Measurements from ENCODE around the gene MAPKBP1. TPM values are rescaled to one million over a fixed set of nuclear protein-coding genes. Genes with fewer than 3 reads are reported as not detected.

MAPKBP1 gene
- total RNA-seq, 4 donors from 2014 or later: 18.2 to 54.6 (median 42.9) TPM

DNA sequence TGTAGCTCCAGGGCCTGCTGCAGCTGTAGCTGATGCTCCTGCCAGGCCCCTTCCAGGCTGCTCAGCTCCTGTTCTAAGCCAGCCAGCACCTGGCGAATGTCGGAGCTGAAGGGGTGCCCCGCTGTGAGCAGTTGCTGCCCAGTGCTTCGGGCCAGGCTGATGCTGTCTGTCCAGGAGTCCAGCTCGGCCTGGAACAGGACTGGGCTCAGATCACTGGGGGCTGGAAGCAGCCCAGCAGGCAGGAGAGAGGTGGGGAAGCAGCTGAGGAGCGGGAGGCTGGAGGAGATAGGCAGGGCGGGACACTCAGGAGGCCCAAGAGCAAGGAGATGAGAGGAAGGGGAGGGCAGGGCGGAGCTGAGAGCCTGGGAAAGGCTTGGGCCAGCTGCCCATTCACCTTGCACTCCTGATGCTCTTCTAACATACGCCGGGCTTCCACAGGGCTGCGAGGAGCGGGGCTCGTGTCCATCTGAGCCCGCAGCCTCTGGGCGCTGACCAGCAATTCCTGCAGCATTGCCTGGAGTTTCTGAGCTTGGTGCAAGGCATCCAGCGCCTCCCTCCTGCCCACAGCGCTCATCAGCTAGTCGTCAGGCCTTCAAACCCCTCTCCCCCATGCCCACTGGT, 87.6 kb downstream of the MAPKBP1 start:
- peaks cover 0 to 24% (median 0%) of the 10 kb centered on the region in 4 donors for H3K27me3 ChIP-seq
- DNase-seq (ENCODE audit: extremely low spot score): no peak
- H3K4me1 ChIP-seq: no peaks in the 10 kb centered on the region
- no peak overlapping the region for H3K4me3 ChIP-seq
- H3K27ac ChIP-seq (replicated peaks in 1 of 4): no peak overlapping the region
- H3K9me3 ChIP-seq: no peaks in the 10 kb centered on the region
- no peaks in the 10 kb centered on the region for H3K36me3 ChIP-seq
- 93% methylated on average over 15 of the region's 18 CpGs for WGBS
- TF ChIP-seq EP300 (IDR thresholded peaks at IDR 0.05) (no peak), POLR2A (IDR thresholded peaks at IDR 0.05; ENCODE audit: low read depth) (no peak), POLR2AphosphoS5 (IDR thresholded peaks at IDR 0.05) (no peak)
- TF ChIP-seq, protein P1, sequence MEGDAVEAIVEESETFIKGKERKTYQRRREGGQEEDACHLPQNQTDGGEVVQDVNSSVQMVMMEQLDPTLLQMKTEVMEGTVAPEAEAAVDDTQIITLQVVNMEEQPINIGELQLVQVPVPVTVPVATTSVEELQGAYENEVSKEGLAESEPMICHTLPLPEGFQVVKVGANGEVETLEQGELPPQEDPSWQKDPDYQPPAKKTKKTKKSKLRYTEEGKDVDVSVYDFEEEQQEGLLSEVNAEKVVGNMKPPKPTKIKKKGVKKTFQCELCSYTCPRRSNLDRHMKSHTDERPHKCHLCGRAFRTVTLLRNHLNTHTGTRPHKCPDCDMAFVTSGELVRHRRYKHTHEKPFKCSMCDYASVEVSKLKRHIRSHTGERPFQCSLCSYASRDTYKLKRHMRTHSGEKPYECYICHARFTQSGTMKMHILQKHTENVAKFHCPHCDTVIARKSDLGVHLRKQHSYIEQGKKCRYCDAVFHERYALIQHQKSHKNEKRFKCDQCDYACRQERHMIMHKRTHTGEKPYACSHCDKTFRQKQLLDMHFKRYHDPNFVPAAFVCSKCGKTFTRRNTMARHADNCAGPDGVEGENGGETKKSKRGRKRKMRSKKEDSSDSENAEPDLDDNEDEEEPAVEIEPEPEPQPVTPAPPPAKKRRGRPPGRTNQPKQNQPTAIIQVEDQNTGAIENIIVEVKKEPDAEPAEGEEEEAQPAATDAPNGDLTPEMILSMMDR (IDR thresholded peaks at IDR 0.05): no peak
- intact Hi-C loops (cut with DNase I): no loop called here

DNA sequence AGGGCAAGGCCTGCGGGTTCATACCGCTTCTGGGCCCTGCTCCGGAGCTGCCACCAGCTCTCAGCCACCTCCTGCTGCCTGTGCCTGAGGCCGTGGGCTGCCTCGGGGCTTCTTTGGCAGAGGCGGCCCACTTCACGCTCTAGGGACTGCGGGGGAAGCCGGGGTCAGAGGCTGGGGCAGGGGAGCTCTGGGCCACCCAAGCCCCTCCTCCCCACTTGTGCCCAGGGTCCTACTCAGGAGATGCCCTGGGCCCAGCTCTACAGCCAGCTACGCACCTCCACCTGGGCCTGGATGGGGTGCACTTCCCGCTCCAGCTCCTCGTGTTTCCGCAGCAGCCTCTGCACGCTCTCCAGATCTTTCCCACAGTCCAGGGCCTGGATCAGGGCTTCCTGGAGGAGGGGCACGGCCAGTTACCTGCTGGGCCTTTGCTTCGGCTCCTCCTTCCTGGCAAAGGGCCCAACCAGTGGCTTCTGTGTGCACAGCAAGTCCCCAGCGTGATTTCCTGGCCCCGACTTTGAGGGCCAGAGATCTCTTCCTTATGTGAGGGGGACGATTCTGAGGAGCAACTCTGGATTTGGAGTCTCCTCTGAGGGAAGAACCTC, 88.3 kb downstream of the MAPKBP1 start:
- TF ChIP-seq POLR2AphosphoS5 (IDR thresholded peaks at IDR 0.05) (no peak), EP300 (IDR thresholded peaks at IDR 0.05) (no peak), POLR2A (IDR thresholded peaks at IDR 0.05; ENCODE audit: low read depth) (no peak)
- TF ChIP-seq, protein P1 (IDR thresholded peaks at IDR 0.05): no peak
- no peak overlapping the region for H3K4me3 ChIP-seq
- intact Hi-C loops (cut with DNase I): no loop called here
- H3K27ac ChIP-seq (replicated peaks in 1 of 4): no peak overlapping the region
- DNase-seq (ENCODE audit: extremely low spot score): no peak
- no peaks in the 10 kb centered on the region for H3K9me3 ChIP-seq
- H3K4me1 ChIP-seq: no peaks in the 10 kb centered on the region
- 46% methylated on average over 5 of the region's 19 CpGs for WGBS
- H3K36me3 ChIP-seq: no peaks in the 10 kb centered on the region
- peaks cover 0 to 16% (median 0%) of the 10 kb centered on the region in 4 donors for H3K27me3 ChIP-seq

DNA sequence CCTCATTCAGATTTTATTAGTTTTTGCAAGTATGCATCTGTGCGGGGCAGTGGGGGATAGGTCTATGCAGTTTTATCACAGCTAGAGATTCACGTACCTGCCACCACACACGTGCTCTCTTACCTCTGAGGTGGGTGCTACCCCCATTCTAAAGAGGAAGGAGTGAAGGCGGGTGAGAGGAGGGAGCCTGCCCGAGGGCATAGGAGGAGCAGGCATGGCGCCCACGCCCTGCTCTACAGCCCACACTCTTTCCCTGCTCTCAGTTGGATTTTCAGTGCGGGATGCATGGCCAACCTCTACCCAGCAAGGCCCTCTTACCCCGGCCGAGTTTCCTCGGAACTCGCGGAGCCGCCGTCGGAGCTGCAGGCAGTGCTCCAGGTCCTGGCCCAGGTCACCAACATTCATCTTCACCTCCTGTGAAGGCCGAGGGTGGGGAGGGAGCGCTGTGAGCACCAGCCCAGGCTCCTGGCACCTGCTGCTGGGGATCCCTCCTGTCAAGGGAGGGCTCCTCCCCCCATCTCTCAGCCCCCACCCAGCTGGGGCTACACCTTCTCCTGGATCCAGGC, 91.3 kb downstream of the MAPKBP1 start:
- Histone ChIP-seq H3K9me3 (no peaks in the 10 kb centered on the region), H3K27ac (replicated peaks in 1 of 4) (no peak overlapping the region), H3K36me3 (no peaks in the 10 kb centered on the region), H3K27me3 (peaks cover 0 to under 1% (median 0%) of the 10 kb centered on the region in 4 donors), H3K4me3 (no peak overlapping the region), H3K4me1 (no peaks in the 10 kb centered on the region)
- TF ChIP-seq EP300 (IDR thresholded peaks at IDR 0.05): no peak
- TF ChIP-seq, protein P1 (IDR thresholded peaks at IDR 0.05): no peak
- no peak for TF ChIP-seq POLR2A (IDR thresholded peaks at IDR 0.05; ENCODE audit: low read depth)
- no peak for TF ChIP-seq POLR2AphosphoS5 (IDR thresholded peaks at IDR 0.05)
- no peak for DNase-seq (ENCODE audit: extremely low spot score)
- WGBS: 86% methylated on average over 17 of the region's 18 CpGs
- intact Hi-C loops (cut with DNase I): no loop called here

DNA sequence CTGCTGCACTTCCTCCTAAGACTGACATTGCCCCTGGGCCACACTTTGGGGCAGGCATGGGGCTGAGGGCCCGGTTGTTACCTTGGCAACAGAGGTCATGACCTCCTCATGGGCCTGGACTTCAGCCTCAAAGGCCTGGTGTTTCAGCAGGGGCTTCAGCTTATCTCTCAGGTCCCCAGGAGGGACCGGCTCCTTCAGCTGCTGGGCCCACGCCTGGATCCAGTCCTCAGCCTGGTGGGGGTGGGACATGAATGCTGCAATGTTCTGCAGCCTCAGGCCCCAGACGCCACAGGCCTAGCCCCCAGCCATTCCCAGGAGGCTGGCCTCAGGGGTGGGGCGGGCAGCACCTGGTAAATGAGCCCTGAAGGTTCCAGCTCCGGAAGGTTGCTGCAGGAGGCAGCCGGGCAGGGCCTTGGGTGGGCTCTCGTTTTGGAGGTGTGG, 92.0 kb downstream of the MAPKBP1 start:
- no peak for DNase-seq (ENCODE audit: extremely low spot score)
- H3K4me1 ChIP-seq: no peaks in the 10 kb centered on the region
- no peaks in the 10 kb centered on the region for H3K27me3 ChIP-seq
- no peaks in the 10 kb centered on the region for H3K36me3 ChIP-seq
- no peak for TF ChIP-seq POLR2AphosphoS5 (IDR thresholded peaks at IDR 0.05)
- TF ChIP-seq POLR2A (IDR thresholded peaks at IDR 0.05; ENCODE audit: low read depth): no peak
- TF ChIP-seq, protein P1 (IDR thresholded peaks at IDR 0.05): no peak
- no peak for TF ChIP-seq EP300 (IDR thresholded peaks at IDR 0.05)
- no peaks in the 10 kb centered on the region for H3K9me3 ChIP-seq
- 77% methylated on average over 4 of the region's 8 CpGs for WGBS
- no peak overlapping the region for H3K27ac ChIP-seq (replicated peaks in 1 of 4)
- intact Hi-C loops (cut with DNase I): no loop called here
- H3K4me3 ChIP-seq: no peak overlapping the region

Measured in esophagus muscularis mucosa (tissue), 4 donors.